Activated naive CD4-positive, alpha-beta T cell treated with anti-CD3 and anti-CD28 coated beads, Interleukin-2, amount 50 U/mL, for 72 hours (primary cell): ENCODE measurements around the gene CABLES1. TPM values are rescaled to one million over a fixed set of nuclear protein-coding genes. Genes with fewer than 3 reads are reported as not detected.

Experiments
- ATAC-seq, 2 donors: fragments of 150-1000 bp; cut with Tn5 transposase; 2 replicates each; pipeline ENCODE4 v1.10.0; 2021; ENCODE audit warnings: mild to moderate bottlenecking in 2 of 2, moderate library complexity in 2 of 2
- DNase-seq, 2 donors: peaks; one replicate each; pipeline ENCODE4 v3.0.0; 2021 to 2022; ENCODE audit warnings: low spot score in 2 of 2
- H3K27ac Mint-ChIP-seq, 2 donors: one replicate each; pipeline ENCODE4 v1.8.0; 2022; ENCODE audit warnings: mild to moderate bottlenecking in 2 of 2, mixed read lengths in 2 of 2
- H3K36me3 Mint-ChIP-seq, 2 donors: one replicate each; pipeline ENCODE4 v1.8.0; 2022; ENCODE audit warnings: mixed read lengths in 2 of 2
- H3K9me3 Mint-ChIP-seq, 2 donors: one replicate each; pipeline ENCODE4 v1.8.0; 2022; ENCODE audit warnings: mixed read lengths in 2 of 2
- total RNA-seq, 2 donors: library from RNA; stranded (reverse); gene quantifications; one replicate each; pipeline ENCODE4 v1.2.3, GENCODE V29; 2022

CABLES1 gene
- total RNA-seq, 2 donors from 2014 or later = 5.6 to 6.5 TPM

GRCh38 chr18:23247331-23247730 is 112.0 kb downstream of the CABLES1 start:
- no peak overlapping the region for H3K27ac Mint-ChIP-seq
- ATAC-seq (no peak), DNase-seq (no peak)
- H3K36me3 Mint-ChIP-seq = peaks cover 0 to 7% of the 10 kb centered on the region in 2 donors
- no peaks in the 10 kb centered on the region for H3K9me3 Mint-ChIP-seq

- ATAC-seq (no peak), DNase-seq (no peak)
- peaks cover 0 to 7% of the 10 kb centered on the region in 2 donors for H3K36me3 Mint-ChIP-seq
- no peak overlapping the region for H3K27ac Mint-ChIP-seq
- no peaks in the 10 kb centered on the region for H3K9me3 Mint-ChIP-seq
These were observed 112.6 kb downstream of the CABLES1 start for GRCh38 chr18:23247896-23248295.

GRCh38 chr18:23248826-23249225 is 113.5 kb downstream of the CABLES1 start:
- no peak for ATAC-seq
- Mint-ChIP-seq H3K27ac (peak overlapping the region; percentile 50 to 55), H3K9me3 (no peaks in the 10 kb centered on the region), H3K36me3 (peaks cover 0 to 13% of the 10 kb centered on the region in 2 donors)
- no peak for DNase-seq

GRCh38 chr18:23249348-23249747 is 114.1 kb downstream of the CABLES1 start:
- Mint-ChIP-seq H3K9me3 (no peaks in the 10 kb centered on the region), H3K27ac (peak overlapping the region in 1 of 2 donors; percentile 50), H3K36me3 (peaks cover 0 to 13% of the 10 kb centered on the region in 2 donors)
- no peak for ATAC-seq
- DNase-seq = no peak

GRCh38 chr18:23250893-23251656 is 115.8 kb downstream of the CABLES1 start:
- peak overlapping the region; percentile 36 to 56 for H3K27ac Mint-ChIP-seq
- no peaks in the 10 kb centered on the region for H3K9me3 Mint-ChIP-seq
- DNase-seq (no peak), ATAC-seq (peak in 1 of 2 donors; percentile 81)
- peaks cover 0 to 13% of the 10 kb centered on the region in 2 donors for H3K36me3 Mint-ChIP-seq

- peaks cover 0 to 18% of the 10 kb centered on the region in 2 donors for H3K36me3 Mint-ChIP-seq
- no peaks in the 10 kb centered on the region for H3K9me3 Mint-ChIP-seq
- ATAC-seq (no peak), DNase-seq (no peak)
- no peak overlapping the region for H3K27ac Mint-ChIP-seq
These were observed 118.3 kb downstream of the CABLES1 start for GRCh38 chr18:23253630-23254029.

GRCh38 chr18:23257137-23257536 is 121.9 kb downstream of the CABLES1 start:
- H3K36me3 Mint-ChIP-seq = peaks cover 0 to 16% of the 10 kb centered on the region in 2 donors
- H3K27ac Mint-ChIP-seq = no peak overlapping the region
- H3K9me3 Mint-ChIP-seq = no peaks in the 10 kb centered on the region
- ATAC-seq (no peak), DNase-seq (no peak)

GRCh38 chr18:23257686-23258565 is 122.6 kb downstream of the CABLES1 start:
- ATAC-seq = peak; percentile 55 to 59
- H3K9me3 Mint-ChIP-seq = no peaks in the 10 kb centered on the region

GRCh38 chr18:23258566-23259469 is 123.5 kb downstream of the CABLES1 start:
- no peak for DNase-seq
- Mint-ChIP-seq H3K9me3 (no peaks in the 10 kb centered on the region), H3K27ac (peak overlapping the region; percentile 62 to 83), H3K36me3 (peaks cover 0 to 10% of the 10 kb centered on the region in 2 donors)
- no peak for ATAC-seq

More at GRCh38 chr18:23257686-23258565, 122.6 kb downstream of the CABLES1 start:
- DNase-seq = no peak
- Mint-ChIP-seq H3K27ac (peak overlapping the region in 1 of 2 donors; percentile 19), H3K36me3 (peaks cover 0 to 16% of the 10 kb centered on the region in 2 donors)

GRCh38 chr18:23259701-23260681 is 124.7 kb downstream of the CABLES1 start:
- H3K36me3 Mint-ChIP-seq = peaks cover 0 to 10% of the 10 kb centered on the region in 2 donors
- no peak for DNase-seq
- no peaks in the 10 kb centered on the region for H3K9me3 Mint-ChIP-seq
- H3K27ac Mint-ChIP-seq = peak overlapping the region; percentile 62 to 92
- ATAC-seq = peak; percentile 46 to 48

GRCh38 chr18:23260926-23261590 is 125.8 kb downstream of the CABLES1 start:
- peaks cover 0 to 10% of the 10 kb centered on the region in 2 donors for H3K36me3 Mint-ChIP-seq
- H3K27ac Mint-ChIP-seq = peak overlapping the region in 1 of 2 donors; percentile 62
- no peaks in the 10 kb centered on the region for H3K9me3 Mint-ChIP-seq
- no peak for DNase-seq
- no peak for ATAC-seq

- Mint-ChIP-seq H3K9me3 (peaks cover 0 to 6% of the 10 kb centered on the region in 2 donors), H3K27ac (no peak overlapping the region), H3K36me3 (peaks cover 11 to 15% of the 10 kb centered on the region in 2 donors)
- DNase-seq = no peak
- no peak for ATAC-seq
These were observed 128.4 kb downstream of the CABLES1 start for GRCh38 chr18:23263551-23264235.

- peaks cover 30 to 31% of the 10 kb centered on the region in 2 donors for H3K36me3 Mint-ChIP-seq
- no peak for DNase-seq
- peaks cover 7 to 19% of the 10 kb centered on the region in 2 donors for H3K9me3 Mint-ChIP-seq
- no peak overlapping the region for H3K27ac Mint-ChIP-seq
- ATAC-seq = no peak
These were observed 130.6 kb downstream of the CABLES1 start for GRCh38 chr18:23265682-23266399.
